HFFc6 (cell line): ENCODE results near the gene DLGAP4. TPM values are rescaled to one million over a fixed set of nuclear protein-coding genes. Genes with fewer than 3 reads are reported as not detected.

Experiments
- DNase-seq: peaks from one replicate; pipeline ENCODE4 v3.0.0-alpha.2; 2018
- H3K27ac Mint-ChIP-seq: 2 replicates; pipeline ENCODE4 v1.8.0; 2020; ENCODE audit warnings: mild to moderate bottlenecking, mixed read lengths
- H3K27me3 Mint-ChIP-seq: 2 replicates; pipeline ENCODE4 v1.8.0; 2021; ENCODE audit warnings: mild to moderate bottlenecking, moderate library complexity, mixed read lengths; ENCODE audit not compliant: insufficient read depth
- H3K36me3 Mint-ChIP-seq: 2 replicates; pipeline ENCODE4 v1.8.0; 2021; ENCODE audit warnings: low read depth, mixed read lengths
- H3K4me1 Mint-ChIP-seq: 2 replicates; pipeline ENCODE4 v1.8.0; 2020; ENCODE audit warnings: low read depth, mixed read lengths
- H3K4me3 Mint-ChIP-seq: 2 replicates; pipeline ENCODE4 v1.8.0; 2020; ENCODE audit warnings: mild to moderate bottlenecking, moderate library complexity, mixed read lengths
- H3K9me3 Mint-ChIP-seq: 2 replicates; pipeline ENCODE4 v1.8.0; 2020; ENCODE audit warnings: mild to moderate bottlenecking, mixed read lengths
- total RNA-seq, 6 experiments: library from RNA; stranded (reverse); fragmentation: NEBNext Ultra II Directional; extraction: Animal tissue kit (Norgen Biotek cat#: 25700); gene quantifications; 2 replicates in 1 of 6; 3 replicates in 5 of 6; pipeline ENCODE4 v1.2.3, GENCODE V29; 2021
- TF ChIP-seq, protein P1 (sequence below): fragments of 200-600 bp; sonication (generic); IDR thresholded peaks from 2 replicates; pipeline ENCODE4 v1.5.0; 2021; ENCODE audit warnings: antibody characterized with exemption, mild to moderate bottlenecking

DLGAP4 gene
- total RNA-seq, 6 experiments from 2014 or later = 118 to 150 (median 140) TPM

GRCh38 chr20:36303831-36304230, 2.3 kb upstream of the DLGAP4 start:
- Mint-ChIP-seq H3K27ac (no peak overlapping the region), H3K36me3 (no peaks in the 10 kb centered on the region), H3K4me1 (no peaks in the 10 kb centered on the region)

GRCh38 chr20:36304786-36305495, 1.2 kb upstream of the DLGAP4 start:
- Mint-ChIP-seq H3K9me3 (no peaks in the 10 kb centered on the region), H3K4me1 (no peaks in the 10 kb centered on the region), H3K36me3 (no peaks in the 10 kb centered on the region), H3K4me3 (no peak overlapping the region), H3K27ac (no peak overlapping the region), H3K27me3 (peaks cover 50% of the 10 kb centered on the region)
- no peak for DNase-seq
- TF ChIP-seq, protein P1, sequence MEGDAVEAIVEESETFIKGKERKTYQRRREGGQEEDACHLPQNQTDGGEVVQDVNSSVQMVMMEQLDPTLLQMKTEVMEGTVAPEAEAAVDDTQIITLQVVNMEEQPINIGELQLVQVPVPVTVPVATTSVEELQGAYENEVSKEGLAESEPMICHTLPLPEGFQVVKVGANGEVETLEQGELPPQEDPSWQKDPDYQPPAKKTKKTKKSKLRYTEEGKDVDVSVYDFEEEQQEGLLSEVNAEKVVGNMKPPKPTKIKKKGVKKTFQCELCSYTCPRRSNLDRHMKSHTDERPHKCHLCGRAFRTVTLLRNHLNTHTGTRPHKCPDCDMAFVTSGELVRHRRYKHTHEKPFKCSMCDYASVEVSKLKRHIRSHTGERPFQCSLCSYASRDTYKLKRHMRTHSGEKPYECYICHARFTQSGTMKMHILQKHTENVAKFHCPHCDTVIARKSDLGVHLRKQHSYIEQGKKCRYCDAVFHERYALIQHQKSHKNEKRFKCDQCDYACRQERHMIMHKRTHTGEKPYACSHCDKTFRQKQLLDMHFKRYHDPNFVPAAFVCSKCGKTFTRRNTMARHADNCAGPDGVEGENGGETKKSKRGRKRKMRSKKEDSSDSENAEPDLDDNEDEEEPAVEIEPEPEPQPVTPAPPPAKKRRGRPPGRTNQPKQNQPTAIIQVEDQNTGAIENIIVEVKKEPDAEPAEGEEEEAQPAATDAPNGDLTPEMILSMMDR = no peak

More at GRCh38 chr20:36303831-36304230, 2.3 kb upstream of the DLGAP4 start:
- Mint-ChIP-seq H3K4me3 (no peak overlapping the region), H3K9me3 (no peaks in the 10 kb centered on the region), H3K27me3 (peaks cover 45% of the 10 kb centered on the region)
- TF ChIP-seq, protein P1 = no peak
- no peak for DNase-seq

DNA sequence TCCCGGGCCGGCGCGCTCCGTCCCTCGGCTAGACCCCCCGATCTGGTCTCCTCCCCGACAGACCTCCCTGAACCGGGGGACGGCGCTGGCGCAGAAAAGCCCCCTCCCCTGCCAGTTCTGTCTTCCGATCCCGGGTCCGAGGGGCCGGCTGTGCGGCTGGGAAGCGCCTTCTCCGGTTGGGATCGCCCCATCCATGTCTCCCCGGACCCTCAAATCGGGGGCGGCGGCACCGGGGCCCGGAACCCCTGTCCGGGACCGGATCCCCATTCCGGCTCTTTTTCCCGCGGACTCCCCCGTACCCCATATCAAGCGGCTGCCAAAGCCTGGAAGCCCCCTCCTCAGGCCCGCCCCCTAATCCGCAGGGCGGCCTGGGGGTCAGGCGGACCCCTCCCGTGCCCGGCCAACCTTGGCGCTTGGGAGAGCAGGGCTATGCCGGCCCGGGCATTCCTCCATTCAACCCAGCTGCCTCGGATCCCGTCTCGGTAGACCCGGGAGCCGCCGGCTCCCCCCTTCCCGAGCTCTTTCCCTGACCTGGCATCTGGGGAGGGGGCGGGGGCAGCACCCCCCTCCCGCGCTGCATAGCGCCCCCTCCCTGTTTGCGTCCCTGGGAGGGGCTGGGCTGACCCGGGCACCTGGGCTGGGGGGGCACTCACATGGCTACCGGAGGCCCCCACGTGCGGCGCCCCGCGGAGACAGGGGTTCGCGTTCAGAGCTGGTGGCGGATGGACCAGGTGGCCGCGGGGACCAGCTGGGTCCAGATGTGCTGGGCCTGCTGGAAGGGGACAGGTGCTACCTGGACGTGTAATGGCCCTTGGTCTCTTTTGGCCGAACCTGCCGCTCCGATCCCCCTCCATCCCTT, 643 bp downstream of the DLGAP4 start:
- no peaks in the 10 kb centered on the region for H3K36me3 Mint-ChIP-seq
- DNase-seq = no peak
- peaks cover 43% of the 10 kb centered on the region for H3K27me3 Mint-ChIP-seq
- H3K27ac Mint-ChIP-seq = no peak overlapping the region
- no peak overlapping the region for H3K4me3 Mint-ChIP-seq
- H3K4me1 Mint-ChIP-seq = no peaks in the 10 kb centered on the region
- no peaks in the 10 kb centered on the region for H3K9me3 Mint-ChIP-seq
- TF ChIP-seq, protein P1 = no peak

DNA sequence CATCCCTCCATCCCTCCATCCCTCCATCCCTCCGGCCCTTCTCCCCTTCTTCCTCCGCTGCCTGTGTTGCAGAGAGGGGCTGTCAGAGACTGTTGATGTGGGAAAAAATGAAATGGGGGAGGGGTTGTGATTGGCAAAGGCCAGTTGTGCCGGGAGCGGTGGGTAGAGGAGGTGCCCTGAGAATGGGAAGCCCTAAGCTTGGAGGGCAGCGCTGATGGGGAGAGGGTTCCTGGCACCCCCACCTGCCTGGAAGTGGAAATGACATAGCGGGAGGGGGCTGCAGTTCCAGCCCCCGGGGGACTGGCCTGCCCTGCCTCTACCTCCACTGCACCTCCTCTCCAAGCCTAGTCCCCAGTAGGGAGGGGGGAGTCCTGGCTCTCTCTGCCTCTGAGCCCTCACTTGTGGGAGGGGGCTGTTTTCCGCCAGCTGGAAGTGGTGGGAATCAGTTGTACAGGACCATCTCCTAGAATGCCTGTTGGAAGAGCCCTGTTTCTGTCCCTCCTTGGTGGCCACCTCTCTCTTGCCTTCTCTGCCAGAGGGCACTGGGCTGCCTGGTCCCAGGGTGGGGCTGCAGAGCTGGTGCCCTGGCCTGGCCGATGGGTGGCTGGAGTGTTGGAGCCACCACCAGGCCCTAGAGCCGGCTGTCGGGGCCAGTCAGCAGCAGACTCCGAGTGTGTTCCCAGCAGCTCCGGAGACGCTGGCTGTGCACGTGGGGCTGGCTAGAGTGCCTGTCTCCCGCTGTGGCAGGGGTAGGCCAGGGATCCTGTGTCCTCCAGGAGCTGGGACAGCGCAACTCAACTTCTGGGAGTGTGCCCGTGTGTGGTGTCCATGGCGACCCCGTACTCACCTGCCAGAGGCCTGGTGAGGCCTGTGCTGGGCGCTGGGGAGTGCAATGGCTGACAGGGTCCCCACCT, 1.5 kb downstream of the DLGAP4 start:
- DNase-seq = no peak
- TF ChIP-seq, protein P1 = no peak
- no peaks in the 10 kb centered on the region for H3K9me3 Mint-ChIP-seq
- H3K36me3 Mint-ChIP-seq = no peaks in the 10 kb centered on the region
- H3K4me1 Mint-ChIP-seq = no peaks in the 10 kb centered on the region
- H3K4me3 Mint-ChIP-seq = no peak overlapping the region
- H3K27me3 Mint-ChIP-seq = peaks cover 44% of the 10 kb centered on the region
- no peak overlapping the region for H3K27ac Mint-ChIP-seq

DNA sequence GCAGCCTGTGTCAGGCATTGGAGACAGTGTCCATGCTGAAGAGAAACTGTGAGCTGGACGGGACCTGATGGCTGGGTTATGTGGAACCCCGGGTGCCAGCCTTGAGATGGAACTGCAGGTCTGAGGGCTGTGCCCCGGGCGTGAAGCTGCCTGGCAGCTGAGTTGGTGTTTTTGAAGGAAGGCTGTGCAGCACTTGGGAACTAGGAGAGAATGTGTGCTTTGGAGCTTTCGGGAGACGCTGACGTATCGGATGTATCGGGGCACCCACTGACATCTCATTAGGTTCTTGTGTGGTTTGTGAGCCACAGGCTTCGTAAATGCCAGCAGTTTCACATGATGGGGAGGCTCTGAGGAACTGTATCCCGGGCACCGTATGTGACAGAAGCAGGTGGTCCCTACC, 2.2 kb downstream of the DLGAP4 start:
- no peak for DNase-seq
- Mint-ChIP-seq H3K4me3 (no peak overlapping the region), H3K4me1 (no peaks in the 10 kb centered on the region), H3K27ac (no peak overlapping the region), H3K27me3 (peaks cover 47% of the 10 kb centered on the region), H3K9me3 (no peaks in the 10 kb centered on the region), H3K36me3 (no peaks in the 10 kb centered on the region)
- TF ChIP-seq, protein P1 = no peak
